NCI-H2196 treated with DMSO at 0.1 percent for 48 hours (cell line): ENCODE data around the gene USP6NL.

ENCODE experiments used
- DNase-seq: peaks from one replicate; lab custom pipeline; 2025; ENCODE audit not compliant: unreplicated experiment; lab: John Stamatoyannopoulos, UW

Gene USP6NL

GRCh38 chr10:11553773-11554381, 57.6 kb downstream of the USP6NL start:
- no peak for DNase-seq

GRCh38 chr10:11551916-11552602, 59.4 kb downstream of the USP6NL start:
- no peak for DNase-seq

GRCh38 chr10:11551104-11551503, 60.3 kb downstream of the USP6NL start:
- no peak for DNase-seq

- no peak for DNase-seq
These were observed 62.7 kb downstream of the USP6NL start for GRCh38 chr10:11548768-11549099.

- no peak for DNase-seq
These were observed 63.2 kb downstream of the USP6NL start for GRCh38 chr10:11548065-11548767.

- DNase-seq = no peak
These were observed 64.9 kb downstream of the USP6NL start for GRCh38 chr10:11546581-11546980.

GRCh38 chr10:11541296-11541695, 70.2 kb downstream of the USP6NL start:
- no peak for DNase-seq

- DNase-seq = no peak
These were observed 72.1 kb downstream of the USP6NL start for GRCh38 chr10:11539191-11539868.

- no peak for DNase-seq
These were observed 72.6 kb downstream of the USP6NL start for GRCh38 chr10:11538834-11539190.

- DNase-seq = no peak
These were observed 75.2 kb downstream of the USP6NL start for GRCh38 chr10:11536228-11536627.

GRCh38 chr10:11535346-11535959, 76.0 kb downstream of the USP6NL start:
- DNase-seq = no peak

- no peak for DNase-seq
These were observed 78.1 kb downstream of the USP6NL start for GRCh38 chr10:11533328-11533781.

GRCh38 chr10:11532306-11532705, 79.1 kb downstream of the USP6NL start:
- DNase-seq = no peak

GRCh38 chr10:11530806-11531205, 80.6 kb downstream of the USP6NL start:
- no peak for DNase-seq

GRCh38 chr10:11529276-11529903, 82.1 kb downstream of the USP6NL start:
- DNase-seq = no peak

GRCh38 chr10:11528286-11528685, 83.2 kb downstream of the USP6NL start:
- DNase-seq = no peak

- no peak for DNase-seq
These were observed 83.7 kb downstream of the USP6NL start for GRCh38 chr10:11527691-11528255.

- DNase-seq = no peak
These were observed 84.4 kb downstream of the USP6NL start for GRCh38 chr10:11527068-11527467.

GRCh38 chr10:11525503-11525902, 85.9 kb downstream of the USP6NL start:
- DNase-seq = no peak

- DNase-seq = no peak
These were observed 88.6 kb downstream of the USP6NL start for GRCh38 chr10:11522821-11523245.

GRCh38 chr10:11521860-11522259, 89.6 kb downstream of the USP6NL start:
- no peak for DNase-seq
